T-helper 9 cell (primary cell): ENCODE measurements around the gene RAB40A.
"Not testable (repeated sequence)": the region's sequence is repeated elsewhere in the genome, so short reads cannot be mapped to it uniquely, and the experiment has no call there.

ENCODE experiments used
- DNase-seq: peaks from one replicate; pipeline ENCODE4 v3.0.0-alpha.2; 2020

The RAB40A gene

GRCh38 chrX:103520386-103520785 lies 1.1 kb upstream of the RAB40A start:
- DNase-seq = no peak

DNA sequence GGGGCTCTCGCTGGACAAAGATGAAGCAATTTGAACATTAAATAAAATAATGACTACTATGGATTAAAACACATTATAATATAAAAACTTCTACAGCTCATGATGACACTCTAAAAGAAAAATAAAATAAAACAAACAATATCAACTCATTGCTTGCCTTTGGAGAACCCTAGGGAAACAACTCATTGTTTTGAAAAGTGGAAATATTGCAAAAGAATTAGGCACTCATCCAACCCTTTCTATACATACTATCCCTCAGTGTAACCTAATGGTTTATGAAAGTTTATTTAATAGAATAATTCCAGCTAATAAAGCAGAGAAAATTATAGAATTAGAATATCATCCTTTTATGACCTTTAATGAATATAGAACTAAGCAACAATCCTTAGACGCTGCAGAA lies 718 bp downstream of the RAB40A start:
- no peak for DNase-seq

DNA sequence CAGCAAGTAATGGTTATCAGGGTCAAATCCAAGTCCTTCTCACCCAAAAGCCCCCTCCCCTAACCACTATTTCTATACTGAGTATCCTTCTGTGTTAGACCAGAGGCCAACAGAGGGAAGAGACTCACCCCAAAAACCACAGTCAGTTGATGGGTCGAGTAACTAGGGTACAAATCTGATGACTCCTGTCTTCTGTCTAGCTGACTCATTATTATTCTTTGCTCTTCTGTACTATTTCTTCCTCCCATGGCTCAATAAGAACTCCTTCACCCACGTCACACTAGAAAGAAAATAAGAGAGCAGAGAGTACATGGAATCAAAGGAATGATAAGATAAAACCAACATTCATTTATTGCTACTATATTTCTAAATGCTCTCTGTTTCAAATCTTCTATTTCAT lies 2.0 kb downstream of the RAB40A start:
- no peak for DNase-seq

- no peak for DNase-seq
Measured at GRCh38 chrX:103513476-103514108, 5.7 kb downstream of the RAB40A start.

- no peak for DNase-seq
Measured at GRCh38 chrX:103513067-103513466, 6.2 kb downstream of the RAB40A start.

GRCh38 chrX:103510031-103510430 lies 9.3 kb downstream of the RAB40A start:
- no peak for DNase-seq

GRCh38 chrX:103503853-103504207 lies 15.5 kb downstream of the RAB40A start:
- DNase-seq = no peak

DNA sequence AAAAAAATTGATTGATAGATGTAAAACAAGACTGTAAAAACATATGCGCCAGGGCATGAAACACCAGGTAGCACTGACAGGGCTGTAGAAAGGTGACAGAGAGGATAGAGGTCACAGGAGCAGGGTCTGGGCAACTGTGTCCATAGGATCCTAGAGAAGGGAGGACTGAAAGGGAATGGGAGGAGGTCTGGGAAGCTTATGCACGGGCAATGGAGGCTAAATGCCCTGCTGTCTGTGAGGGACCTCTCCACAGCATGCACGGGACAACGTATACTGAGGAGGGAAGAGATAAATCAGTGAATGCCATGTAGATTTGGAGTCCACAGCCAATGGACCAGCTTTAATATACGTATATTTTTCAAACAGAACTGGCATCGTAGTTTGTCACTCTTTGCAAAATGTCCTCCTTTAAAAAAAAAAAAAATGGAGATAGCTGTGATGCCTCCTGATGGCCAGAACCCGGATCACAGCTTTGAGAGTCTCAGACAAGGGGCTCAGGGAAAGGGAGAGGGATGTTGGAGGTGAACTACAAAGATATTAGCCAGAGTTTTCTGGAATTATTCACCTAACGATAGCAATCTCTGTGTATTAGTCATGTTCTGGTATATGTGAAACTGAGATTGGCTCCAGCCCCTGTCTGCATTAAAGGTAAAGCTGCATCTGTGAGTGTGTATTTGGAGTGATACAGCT lies 16.0 kb downstream of the RAB40A start:
- DNase-seq = no peak

GRCh38 chrX:103498786-103499185 lies 20.5 kb downstream of the RAB40A start:
- no peak for DNase-seq

GRCh38 chrX:103495786-103496185 lies 23.5 kb downstream of the RAB40A start:
- DNase-seq = no peak

- not testable (repeated sequence) for DNase-seq
Measured at GRCh38 chrX:103493578-103493977, 25.7 kb downstream of the RAB40A start.

DNA sequence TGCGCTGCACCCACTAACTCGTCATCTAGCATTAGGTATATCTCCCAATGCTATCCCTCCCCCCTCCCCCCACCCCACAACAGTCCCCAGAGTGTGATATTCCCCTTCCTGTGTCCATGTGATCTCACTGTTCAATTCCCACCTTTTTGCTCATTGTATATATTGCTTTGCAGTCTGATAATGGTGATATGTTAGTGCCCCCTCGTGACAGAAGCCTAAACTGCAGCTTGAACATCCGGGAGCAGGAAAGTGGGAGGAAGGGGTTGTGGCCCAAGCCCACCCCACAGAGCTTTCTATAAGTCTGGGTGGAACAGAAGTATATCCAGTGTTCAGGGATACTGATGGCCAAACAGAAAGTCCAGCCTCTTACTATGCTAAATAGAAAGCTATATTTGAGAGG lies 29.6 kb downstream of the RAB40A start:
- DNase-seq = peak; percentile 37

DNA sequence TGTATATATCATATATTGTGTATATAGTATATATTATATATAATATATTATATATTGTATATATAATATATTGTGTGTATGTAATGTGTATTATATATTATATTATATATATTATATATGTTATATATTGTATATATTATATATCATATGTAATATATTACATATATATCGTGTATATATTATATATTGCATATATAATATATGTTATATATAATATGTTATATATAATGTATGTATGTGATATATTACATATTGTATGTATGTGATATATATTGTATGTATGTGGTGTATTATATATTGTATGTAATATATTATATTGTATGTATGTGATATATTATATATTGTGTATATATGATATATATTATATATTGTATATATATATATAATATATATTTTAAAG lies 30.5 kb downstream of the RAB40A start:
- no peak for DNase-seq

DNA sequence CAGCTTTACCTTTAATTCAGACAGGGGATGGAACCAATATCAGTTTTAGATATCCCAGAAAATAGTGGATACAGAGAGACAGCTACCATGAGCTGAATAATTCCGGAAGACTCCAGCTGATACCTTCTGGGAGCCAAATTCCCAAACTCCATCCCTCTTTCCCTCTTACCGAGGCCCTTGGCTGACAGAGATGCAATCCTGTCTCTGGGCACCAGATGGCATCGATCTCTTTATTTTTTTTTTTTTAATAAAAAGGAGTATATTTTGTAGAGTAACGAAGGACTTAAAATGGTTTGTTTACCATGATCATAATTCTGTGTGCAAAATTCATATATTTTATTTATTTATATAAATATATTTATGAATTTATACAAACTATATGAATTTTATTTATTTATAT lies 31.0 kb downstream of the RAB40A start:
- no peak for DNase-seq

DNA sequence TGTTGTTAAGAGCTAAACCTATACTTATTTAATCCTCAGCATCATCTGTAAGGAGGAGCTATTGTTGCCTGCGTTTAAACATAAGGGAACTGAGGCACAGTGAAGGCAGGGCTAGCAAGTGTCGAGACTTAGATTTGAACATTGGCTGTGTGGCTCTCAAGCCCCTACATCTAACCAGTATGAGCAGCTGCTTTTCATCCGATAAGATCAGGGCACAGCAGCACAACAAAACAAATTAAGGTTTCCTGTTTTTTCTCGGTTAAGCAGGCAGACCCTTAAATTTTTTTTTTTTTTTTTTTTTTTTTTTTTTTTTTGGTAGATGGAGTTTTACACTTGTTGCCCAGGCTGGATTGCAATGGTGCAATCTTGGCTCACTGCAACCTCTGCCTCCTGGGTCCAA lies 35.6 kb downstream of the RAB40A start:
- no peak for DNase-seq

GRCh38 chrX:103480526-103480925 lies 38.8 kb downstream of the RAB40A start:
- DNase-seq = no peak

GRCh38 chrX:103477496-103477895 lies 41.8 kb downstream of the RAB40A start:
- DNase-seq = no peak

DNA sequence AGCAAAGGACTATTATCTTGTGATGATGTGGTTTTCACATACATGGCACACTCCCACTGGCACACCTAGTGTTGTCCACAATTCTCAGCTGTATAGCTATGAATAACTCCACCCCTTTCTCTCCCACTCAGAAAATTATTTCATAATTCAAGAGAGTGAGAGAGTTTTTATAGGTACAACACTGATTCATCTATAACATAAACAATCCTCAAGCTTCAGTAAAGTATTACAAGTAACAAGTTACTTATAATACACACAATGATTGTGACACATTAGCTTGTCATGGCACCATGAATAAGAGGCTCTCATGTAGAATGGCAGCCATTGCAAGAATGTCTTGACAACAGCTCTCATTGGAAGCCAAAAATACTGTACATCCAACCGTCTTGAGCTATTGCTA lies 43.9 kb downstream of the RAB40A start:
- no peak for DNase-seq

DNA sequence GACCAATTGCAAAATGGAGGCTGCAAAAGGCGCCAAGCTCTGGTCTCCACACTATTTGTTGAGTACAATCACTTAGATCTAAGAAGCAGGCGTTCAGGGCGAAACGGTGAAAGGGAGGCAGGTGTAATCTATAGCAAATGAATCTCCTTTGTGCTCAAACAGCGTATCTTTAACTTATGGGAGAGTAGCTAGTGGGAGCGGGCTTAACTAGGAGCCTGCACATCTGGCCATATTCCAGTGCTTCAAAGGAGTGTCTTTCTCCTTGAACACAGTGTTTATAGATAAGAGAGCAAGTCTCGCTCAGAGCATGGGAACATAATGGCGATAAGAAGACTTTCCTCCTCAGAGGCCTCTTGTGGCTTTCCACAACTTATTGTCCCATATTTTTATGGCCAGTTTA lies 49.3 kb downstream of the RAB40A start:
- DNase-seq = not testable (repeated sequence)

- no peak for DNase-seq
Measured at GRCh38 chrX:103467887-103468286, 51.4 kb downstream of the RAB40A start.

DNA sequence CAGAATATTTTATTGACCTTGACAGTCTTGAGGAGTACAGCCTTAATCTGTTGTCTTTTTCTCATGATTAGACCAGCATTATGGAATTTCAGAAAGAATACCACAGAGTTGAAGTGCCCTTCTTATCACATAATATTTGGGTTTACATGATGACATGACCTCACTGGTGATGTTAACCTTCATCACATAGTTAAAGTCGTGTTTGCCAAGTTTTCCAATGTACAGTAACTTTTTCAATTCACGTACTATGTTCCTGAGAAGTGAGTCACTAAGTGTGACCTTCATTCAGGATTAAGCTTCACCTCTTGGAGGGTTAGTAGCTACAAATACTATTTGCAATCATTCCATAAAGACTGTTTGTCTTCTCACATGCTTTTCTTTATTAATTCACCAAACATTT lies 52.1 kb downstream of the RAB40A start:
- no peak for DNase-seq

DNA sequence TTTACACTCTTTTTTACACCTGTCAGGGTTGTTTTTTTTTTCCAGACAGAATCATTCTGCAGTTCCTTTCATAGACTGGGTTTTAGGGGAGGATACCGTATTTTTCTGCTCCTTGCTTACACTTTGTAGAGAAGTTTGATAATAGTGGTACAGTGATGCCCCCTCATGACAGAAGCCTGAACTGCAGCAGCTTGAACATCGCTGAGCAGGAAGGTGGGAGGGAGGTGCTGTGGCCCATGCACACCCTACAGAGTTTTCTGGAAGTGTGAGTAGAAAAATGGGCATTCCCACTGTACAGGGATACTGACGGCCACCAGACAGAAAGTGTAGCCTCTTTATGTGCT lies 54.5 kb downstream of the RAB40A start:
- peak; percentile 61 for DNase-seq

GRCh38 chrX:103464072-103464773 lies 55.1 kb downstream of the RAB40A start:
- peak; percentile 3 for DNase-seq

- DNase-seq = no peak
Measured at GRCh38 chrX:103461156-103461555, 58.1 kb downstream of the RAB40A start.
